NB4 (cell line): ENCODE results near the gene MAD1L1.

Source experiments
- POLR2A ChIP-seq: IDR thresholded peaks from 2 replicates; pipeline ENCODE4 v1.6.1; 2011; ENCODE audit warnings: mild to moderate bottlenecking; ENCODE audit not compliant: insufficient read length; ENCODE audit errors: extremely low read depth
- TF ChIP-seq, protein P1 (sequence below): IDR thresholded peaks from one replicate; pipeline ENCODE4 v1.5.1; 2012; ENCODE audit warnings: low read depth, low read length
- TF ChIP-seq, protein P2 (sequence below): IDR thresholded peaks from 2 replicates; pipeline ENCODE4 v1.6.1; 2011; ENCODE audit warnings: low read depth, low read length

DNA sequence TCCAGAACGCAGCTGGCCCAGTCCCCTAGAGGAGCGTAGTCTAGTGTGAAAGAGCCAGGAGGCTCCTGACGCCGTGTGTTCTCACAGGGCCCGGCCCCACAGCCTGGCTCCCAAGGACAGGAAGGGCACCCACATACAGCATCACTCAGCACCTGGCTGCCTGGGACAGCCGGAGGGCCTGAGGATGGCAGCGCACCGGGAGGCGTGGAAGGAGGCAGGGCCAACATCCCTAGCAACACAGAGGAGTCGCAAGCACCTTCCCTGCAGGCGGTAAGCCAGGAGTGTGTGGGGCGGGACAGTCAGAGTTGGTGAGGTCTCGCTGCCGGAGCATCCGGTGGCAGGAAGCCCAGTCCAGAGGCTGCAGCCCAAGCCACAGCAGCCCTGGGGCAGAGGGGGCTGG lies 125.8 kb downstream of the MAD1L1 start:
- TF ChIP-seq, protein P1, sequence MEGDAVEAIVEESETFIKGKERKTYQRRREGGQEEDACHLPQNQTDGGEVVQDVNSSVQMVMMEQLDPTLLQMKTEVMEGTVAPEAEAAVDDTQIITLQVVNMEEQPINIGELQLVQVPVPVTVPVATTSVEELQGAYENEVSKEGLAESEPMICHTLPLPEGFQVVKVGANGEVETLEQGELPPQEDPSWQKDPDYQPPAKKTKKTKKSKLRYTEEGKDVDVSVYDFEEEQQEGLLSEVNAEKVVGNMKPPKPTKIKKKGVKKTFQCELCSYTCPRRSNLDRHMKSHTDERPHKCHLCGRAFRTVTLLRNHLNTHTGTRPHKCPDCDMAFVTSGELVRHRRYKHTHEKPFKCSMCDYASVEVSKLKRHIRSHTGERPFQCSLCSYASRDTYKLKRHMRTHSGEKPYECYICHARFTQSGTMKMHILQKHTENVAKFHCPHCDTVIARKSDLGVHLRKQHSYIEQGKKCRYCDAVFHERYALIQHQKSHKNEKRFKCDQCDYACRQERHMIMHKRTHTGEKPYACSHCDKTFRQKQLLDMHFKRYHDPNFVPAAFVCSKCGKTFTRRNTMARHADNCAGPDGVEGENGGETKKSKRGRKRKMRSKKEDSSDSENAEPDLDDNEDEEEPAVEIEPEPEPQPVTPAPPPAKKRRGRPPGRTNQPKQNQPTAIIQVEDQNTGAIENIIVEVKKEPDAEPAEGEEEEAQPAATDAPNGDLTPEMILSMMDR: no peak
- no peak for TF ChIP-seq POLR2A
- TF ChIP-seq, protein P2, sequence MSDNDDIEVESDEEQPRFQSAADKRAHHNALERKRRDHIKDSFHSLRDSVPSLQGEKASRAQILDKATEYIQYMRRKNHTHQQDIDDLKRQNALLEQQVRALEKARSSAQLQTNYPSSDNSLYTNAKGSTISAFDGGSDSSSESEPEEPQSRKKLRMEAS: no peak
